ENCODE results near the gene COL5A3. TPM values are rescaled to one million over a fixed set of nuclear protein-coding genes. Genes with fewer than 3 reads are reported as not detected.

COL5A3 gene
- 0.26 and 0.49 TPM in 2 replicates for total RNA-seq (2022)
- Bru-seq, nascent RNA, result percentile 10 among the genes with signal in this experiment
- percentile 21 among the genes with signal in this experiment for BruChase-seq, experiment 1, labeled RNA remaining after a 6-hour chase
- BruChase-seq, experiment 2, labeled RNA remaining after a 2-hour chase, result percentile 10 among the genes with signal in this experiment
- long read RNA-seq, partial matches to known transcripts, result 1 of 1 reads
- long read RNA-seq, other reads (novel, unspliced or antisense), result 0 of 1 reads

DNA sequence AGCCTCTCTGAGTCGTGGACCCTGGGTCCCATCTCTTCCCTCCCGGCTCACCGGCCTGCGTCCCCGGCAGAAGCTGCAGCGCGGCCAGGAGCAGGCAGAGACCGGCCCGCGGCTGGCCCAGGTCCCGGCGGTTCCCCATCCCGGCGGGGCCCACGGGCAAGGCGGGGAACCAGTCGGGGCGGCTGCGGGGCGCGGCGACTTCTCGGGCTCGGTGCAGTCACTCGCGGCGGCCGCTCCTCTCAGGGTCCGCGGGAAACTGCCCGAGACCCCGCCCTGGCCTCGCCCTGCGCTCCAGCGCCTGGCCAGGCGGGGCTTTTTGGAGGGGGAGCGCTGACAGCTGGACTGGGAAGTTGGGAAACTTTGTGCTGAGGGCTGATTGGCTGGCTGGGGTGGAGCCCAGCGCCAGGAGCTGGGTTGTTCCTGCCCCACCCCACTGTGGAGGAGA, at the start of gene COL5A3:
TSS of gene COL5A3 (minus strand) at position 258 of the 445 bp plus-strand sequence. CDS start at position 139, 119 bp downstream.
- DNase-seq, result no peak
- TF ChIP-seq, protein P1, sequence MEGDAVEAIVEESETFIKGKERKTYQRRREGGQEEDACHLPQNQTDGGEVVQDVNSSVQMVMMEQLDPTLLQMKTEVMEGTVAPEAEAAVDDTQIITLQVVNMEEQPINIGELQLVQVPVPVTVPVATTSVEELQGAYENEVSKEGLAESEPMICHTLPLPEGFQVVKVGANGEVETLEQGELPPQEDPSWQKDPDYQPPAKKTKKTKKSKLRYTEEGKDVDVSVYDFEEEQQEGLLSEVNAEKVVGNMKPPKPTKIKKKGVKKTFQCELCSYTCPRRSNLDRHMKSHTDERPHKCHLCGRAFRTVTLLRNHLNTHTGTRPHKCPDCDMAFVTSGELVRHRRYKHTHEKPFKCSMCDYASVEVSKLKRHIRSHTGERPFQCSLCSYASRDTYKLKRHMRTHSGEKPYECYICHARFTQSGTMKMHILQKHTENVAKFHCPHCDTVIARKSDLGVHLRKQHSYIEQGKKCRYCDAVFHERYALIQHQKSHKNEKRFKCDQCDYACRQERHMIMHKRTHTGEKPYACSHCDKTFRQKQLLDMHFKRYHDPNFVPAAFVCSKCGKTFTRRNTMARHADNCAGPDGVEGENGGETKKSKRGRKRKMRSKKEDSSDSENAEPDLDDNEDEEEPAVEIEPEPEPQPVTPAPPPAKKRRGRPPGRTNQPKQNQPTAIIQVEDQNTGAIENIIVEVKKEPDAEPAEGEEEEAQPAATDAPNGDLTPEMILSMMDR (IDR thresholded peaks at IDR 0.05; ENCODE audit: unreplicated experiment), result no peak
- Mint-ChIP-seq H3K36me3 (ENCODE audit: insufficient read depth, unreplicated experiment) (peaks cover 10% of the 10 kb centered on the region), H3K9me3 (ENCODE audit: low read depth, unreplicated experiment) (no peaks in the 10 kb centered on the region), H3K27ac (ENCODE audit: unreplicated experiment) (no peak within 1 kb of the TSS), H3K27me3 (ENCODE audit: unreplicated experiment) (peaks cover 86% of the 10 kb centered on the region), H3K4me3 (ENCODE audit: low read depth, unreplicated experiment) (peak within 1 kb of the TSS; percentile 16), H3K4me1 (ENCODE audit: low read depth, unreplicated experiment) (peaks cover 19% of the 10 kb centered on the region)
- CTCF ChIA-PET, result interaction anchor here (0.6 kb wide), 1 partner anchor 94 kb away, joined by 6 read pairs; no protein-coding TSS in a partner anchor
- no TSS peak for BruUV-seq (replicated peaks)
- intact Hi-C loops (cut with micrococcal nuclease; ENCODE audit: unreplicated experiment), result no loop called here

DNA sequence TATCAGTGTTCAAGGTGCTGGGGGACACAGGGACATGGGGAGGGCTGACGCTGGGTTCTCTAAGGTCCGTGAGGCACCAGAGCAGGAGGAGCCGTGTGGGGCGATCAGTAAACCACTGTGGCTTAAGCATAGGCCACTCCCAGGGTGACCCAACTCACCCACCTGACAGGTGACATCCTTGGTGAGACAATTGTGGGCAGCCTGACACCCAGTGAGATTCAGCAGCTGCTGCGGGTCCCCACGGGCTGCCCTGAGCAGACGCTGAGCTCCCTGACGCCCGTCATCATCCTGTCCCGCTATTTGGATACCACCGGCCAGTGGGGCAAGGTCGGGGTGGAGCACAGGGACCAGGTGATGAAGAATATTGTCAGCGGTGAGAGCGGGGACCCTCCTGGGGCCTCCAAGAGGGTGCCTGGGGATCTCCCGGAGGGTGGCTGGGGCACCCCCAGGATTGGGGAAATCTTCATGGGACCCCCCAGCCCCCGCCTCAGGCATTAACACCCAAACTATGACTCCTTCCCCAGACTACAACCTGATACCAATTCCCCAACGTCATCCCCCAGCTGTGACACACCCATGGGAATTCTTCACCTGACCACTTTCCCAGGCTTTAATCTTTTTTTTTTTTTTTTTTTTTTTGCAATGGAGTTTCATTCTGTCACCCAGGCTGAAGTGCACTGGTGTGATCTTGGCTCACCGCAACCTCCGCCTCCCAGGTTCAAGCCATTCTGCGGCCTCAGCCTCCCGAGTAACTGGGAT, 42.5 kb upstream of the COL5A3 start:
- H3K4me3 Mint-ChIP-seq (ENCODE audit: low read depth, unreplicated experiment), result no peak overlapping the region
- CTCF ChIA-PET, result interaction anchor here (1.6 kb wide), 1 partner anchor 21 kb away, joined by 3 read pairs; no protein-coding TSS in a partner anchor
- H3K36me3 Mint-ChIP-seq (ENCODE audit: insufficient read depth, unreplicated experiment), result no peaks in the 10 kb centered on the region
- TF ChIP-seq, protein P1 (IDR thresholded peaks at IDR 0.05; ENCODE audit: unreplicated experiment), result no peak
- no peaks in the 10 kb centered on the region for H3K9me3 Mint-ChIP-seq (ENCODE audit: low read depth, unreplicated experiment)
- intact Hi-C loops (cut with micrococcal nuclease; ENCODE audit: unreplicated experiment), result no loop called here
- no peak for DNase-seq
- no peak overlapping the region for H3K27ac Mint-ChIP-seq (ENCODE audit: unreplicated experiment)
- BruUV-seq (replicated peaks), result no TSS peak
- peaks cover 23% of the 10 kb centered on the region for H3K27me3 Mint-ChIP-seq (ENCODE audit: unreplicated experiment)
- no peaks in the 10 kb centered on the region for H3K4me1 Mint-ChIP-seq (ENCODE audit: low read depth, unreplicated experiment)

DNA sequence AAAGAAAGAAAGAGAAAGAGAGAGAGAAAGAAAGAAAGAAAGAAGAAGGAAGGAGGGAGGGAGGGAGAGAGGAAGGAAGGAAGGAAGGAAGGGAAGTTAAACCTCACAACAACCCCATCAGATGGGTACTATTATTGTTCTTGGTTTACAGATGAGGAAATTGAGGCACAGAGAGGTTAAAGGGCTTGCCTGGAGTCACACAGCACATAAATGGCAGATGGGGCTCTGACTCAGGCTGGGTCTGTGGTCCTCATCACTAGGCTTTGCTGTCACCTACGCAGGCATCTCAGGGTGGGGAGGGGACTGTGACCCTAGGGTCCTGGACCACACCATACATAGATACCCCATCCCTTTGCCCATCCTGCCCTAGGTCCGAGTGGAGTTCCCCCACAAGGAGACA, 39.3 kb upstream of the COL5A3 start:
- no peaks in the 10 kb centered on the region for H3K36me3 Mint-ChIP-seq (ENCODE audit: insufficient read depth, unreplicated experiment)
- H3K27ac Mint-ChIP-seq (ENCODE audit: unreplicated experiment), result no peak overlapping the region
- no peak for DNase-seq
- TF ChIP-seq, protein P1 (IDR thresholded peaks at IDR 0.05; ENCODE audit: unreplicated experiment), result no peak
- no peaks in the 10 kb centered on the region for H3K4me1 Mint-ChIP-seq (ENCODE audit: low read depth, unreplicated experiment)
- CTCF ChIA-PET, result no interaction called here
- no peak overlapping the region for H3K4me3 Mint-ChIP-seq (ENCODE audit: low read depth, unreplicated experiment)
- no TSS peak for BruUV-seq (replicated peaks)
- peaks cover 23% of the 10 kb centered on the region for H3K27me3 Mint-ChIP-seq (ENCODE audit: unreplicated experiment)
- intact Hi-C loops (cut with micrococcal nuclease; ENCODE audit: unreplicated experiment), result no loop called here
- H3K9me3 Mint-ChIP-seq (ENCODE audit: low read depth, unreplicated experiment), result no peaks in the 10 kb centered on the region

DNA sequence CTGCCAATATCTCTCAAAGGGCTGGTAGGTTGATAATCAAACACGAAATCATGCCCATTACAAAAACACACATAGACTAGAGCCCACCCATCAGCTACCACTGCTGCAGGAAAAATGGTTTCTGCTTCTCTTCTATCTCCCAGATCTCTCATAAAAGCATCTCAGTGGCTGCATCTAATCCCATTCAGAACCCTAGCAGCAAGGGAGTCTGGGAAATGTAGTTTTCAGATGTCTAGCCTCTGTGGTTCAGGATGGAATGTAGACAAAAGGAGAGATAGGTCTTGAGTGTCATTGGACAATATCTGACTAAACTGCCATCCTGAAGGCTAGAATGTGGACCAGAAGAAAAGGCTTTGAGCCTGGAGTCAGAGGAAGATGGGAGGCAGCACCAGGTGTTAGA, 35.1 kb upstream of the COL5A3 start:
- TF ChIP-seq, protein P1 (IDR thresholded peaks at IDR 0.05; ENCODE audit: unreplicated experiment), result no peak
- CTCF ChIA-PET, result no interaction called here
- H3K27ac Mint-ChIP-seq (ENCODE audit: unreplicated experiment), result no peak overlapping the region
- no peak for DNase-seq
- intact Hi-C loops (cut with micrococcal nuclease; ENCODE audit: unreplicated experiment), result no loop called here
- H3K9me3 Mint-ChIP-seq (ENCODE audit: low read depth, unreplicated experiment), result no peaks in the 10 kb centered on the region
- no peaks in the 10 kb centered on the region for H3K4me1 Mint-ChIP-seq (ENCODE audit: low read depth, unreplicated experiment)
- no peak overlapping the region for H3K4me3 Mint-ChIP-seq (ENCODE audit: low read depth, unreplicated experiment)
- peaks cover 36% of the 10 kb centered on the region for H3K27me3 Mint-ChIP-seq (ENCODE audit: unreplicated experiment)
- no peaks in the 10 kb centered on the region for H3K36me3 Mint-ChIP-seq (ENCODE audit: insufficient read depth, unreplicated experiment)
- no TSS peak for BruUV-seq (replicated peaks)
